Smooth muscle cell (in vitro differentiated cells): ENCODE measurements around the gene STIM1. TPM values are rescaled to one million over a fixed set of nuclear protein-coding genes. Genes with fewer than 3 reads are reported as not detected.

ENCODE experiments used
- DNase-seq: peaks from one replicate; lab custom pipeline; 2025; ENCODE audit not compliant: unreplicated experiment; lab: John Stamatoyannopoulos, UW
- H2AFZ ChIP-seq: fragments of 200-600 bp; sonication (generic); 2 replicates; pipeline ENCODE4 v1.6.0; 2016; ENCODE audit warnings: antibody characterized with exemption, low read depth, mild to moderate bottlenecking
- H3F3A ChIP-seq: fragments of 200-600 bp; sonication (generic); 2 replicates; pipeline ENCODE4 v1.6.0; 2017; ENCODE audit warnings: antibody characterized with exemption, low read depth
- H3K27ac ChIP-seq: fragments of 200-600 bp; sonication (generic); 2 replicates; pipeline ENCODE4 v1.5.1; 2016; ENCODE audit warnings: low read depth, mild to moderate bottlenecking
- H3K27me3 ChIP-seq: fragments of 200-600 bp; sonication (generic); 2 replicates; pipeline ENCODE4 v1.6.1; 2016; ENCODE audit warnings: low read depth, mild to moderate bottlenecking
- H3K36me3 ChIP-seq: fragments of 200-600 bp; sonication (generic); 2 replicates; pipeline ENCODE4 v1.5.1; 2016; ENCODE audit warnings: low read depth
- H3K4me1 ChIP-seq: fragments of 200-600 bp; sonication (generic); 2 replicates; pipeline ENCODE4 v1.5.1; 2016; ENCODE audit warnings: low read depth
- H3K4me2 ChIP-seq: fragments of 200-600 bp; sonication (generic); 2 replicates; pipeline ENCODE4 v1.6.0; 2016; ENCODE audit warnings: mild to moderate bottlenecking
- H3K4me3 ChIP-seq: fragments of 200-600 bp; sonication (generic); 2 replicates; pipeline ENCODE4 v1.5.1; 2016; ENCODE audit warnings: mild to moderate bottlenecking
- H3K79me2 ChIP-seq: fragments of 200-600 bp; sonication (generic); 2 replicates; pipeline ENCODE4 v1.6.0; 2016; ENCODE audit warnings: low read depth, mild to moderate bottlenecking
- H3K9ac ChIP-seq: fragments of 200-600 bp; sonication (generic); 2 replicates; pipeline ENCODE4 v1.6.0; 2016; ENCODE audit warnings: low read depth
- H3K9me3 ChIP-seq: fragments of 200-600 bp; sonication (generic); replicated peaks from 2 replicates; pipeline ENCODE4 v1.5.1; 2016; ENCODE audit warnings: low read depth
- H4K20me1 ChIP-seq: fragments of 200-600 bp; sonication (generic); 2 replicates; pipeline ENCODE4 v1.6.0; 2016; ENCODE audit warnings: low read depth
- CTCF ChIP-seq: fragments of 200-600 bp; sonication (generic); IDR thresholded peaks from 2 replicates; pipeline ENCODE4 v1.5.1; 2017; ENCODE audit warnings: borderline replicate concordance, mild to moderate bottlenecking, antibody characterized with exemption; ENCODE audit not compliant: insufficient read depth, poor library complexity, severe bottlenecking
- WGBS: methylation state at CpG from one replicate; pipeline ENCODE4 v1.1.7; 2016; ENCODE audit warnings: low lambda C conversion rate; 5-methylcytosine and 5-hydroxymethylcytosine counted together
- polyA plus RNA-seq: library from polyadenylated mRNA; unstranded; fragments of >200 nt; fragmentation: Nextera tagmentation; extraction: Ambion mirVana; gene quantifications from 2 replicates; pipeline ENCODE4 v1.2.1, GENCODE V29; 2016
- total RNA-seq: library from RNA; depleted of rRNA; stranded (reverse); fragments of >200 nt; gene quantifications from 2 replicates; pipeline ENCODE4 v1.2.3, GENCODE V29; 2014

STIM1 gene
- total and polyA plus RNA-seq, 2 experiments from 2014 or later, result 15.3 to 31.5 TPM

DNA sequence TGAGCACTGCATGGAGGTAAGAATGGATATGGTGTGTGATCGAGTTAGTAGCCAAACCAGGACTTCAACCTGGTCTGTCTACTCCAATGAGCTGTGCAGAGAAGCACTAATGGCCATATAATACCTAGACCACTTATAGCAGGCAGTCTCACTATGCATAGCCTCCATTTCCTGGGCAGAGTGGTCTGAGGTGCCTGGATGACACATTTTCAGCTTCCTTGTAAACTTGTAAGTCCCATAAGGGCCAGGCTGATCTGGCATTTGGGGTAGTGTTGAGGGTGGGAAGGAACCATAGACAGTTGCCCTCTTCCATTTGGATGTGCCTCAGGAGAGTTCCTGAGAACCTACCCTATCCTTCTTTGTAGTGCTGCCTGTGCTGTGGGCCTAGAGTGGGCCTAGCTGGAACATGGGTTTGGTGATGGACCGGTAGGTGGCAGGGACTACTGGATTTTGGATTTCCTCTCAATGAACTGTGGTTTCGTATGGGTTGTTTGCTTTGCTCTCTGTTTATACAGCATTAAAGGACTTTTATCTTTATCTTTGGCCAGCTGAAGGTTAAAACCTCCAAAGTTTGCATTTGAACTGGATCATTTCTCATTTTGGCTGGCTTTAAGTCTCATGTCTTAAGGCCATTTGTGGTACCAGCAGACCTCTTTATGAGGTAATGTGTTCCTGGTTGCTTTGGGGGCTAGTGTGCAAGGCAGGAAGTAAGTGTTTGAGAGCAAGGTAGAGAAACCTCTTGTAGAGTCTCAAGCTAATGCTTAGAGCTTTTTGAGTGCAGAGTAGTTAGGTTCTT is 86.9 kb downstream of the STIM1 start:
- no peak overlapping the region for H3K9ac ChIP-seq
- no peaks in the 10 kb centered on the region for H3K27me3 ChIP-seq
- no peaks in the 10 kb centered on the region for H3K36me3 ChIP-seq
- DNase-seq, result no peak
- 75% methylated on average over 3 of the region's 3 CpGs for WGBS
- H2AFZ ChIP-seq, result no peak overlapping the region
- H3K4me1 ChIP-seq, result peaks cover 13% of the 10 kb centered on the region
- TF ChIP-seq CTCF, result no peak
- no peaks in the 10 kb centered on the region for H3F3A ChIP-seq
- H4K20me1 ChIP-seq, result no peaks in the 10 kb centered on the region
- no peaks in the 10 kb centered on the region for H3K79me2 ChIP-seq
- H3K4me3 ChIP-seq, result no peak overlapping the region
- no peak overlapping the region for H3K4me2 ChIP-seq
- no peak overlapping the region for H3K27ac ChIP-seq
- no peaks in the 10 kb centered on the region for H3K9me3 ChIP-seq

GRCh38 chr11:3942956-3943497 is 87.6 kb downstream of the STIM1 start:
- H3K4me2 ChIP-seq, result no peak overlapping the region
- no peak overlapping the region for H3K27ac ChIP-seq
- no peak for DNase-seq
- no peaks in the 10 kb centered on the region for H3F3A ChIP-seq
- no peak overlapping the region for H2AFZ ChIP-seq
- no peaks in the 10 kb centered on the region for H4K20me1 ChIP-seq
- H3K4me1 ChIP-seq, result peaks cover 13% of the 10 kb centered on the region
- no peaks in the 10 kb centered on the region for H3K9me3 ChIP-seq
- H3K79me2 ChIP-seq, result no peaks in the 10 kb centered on the region
- H3K9ac ChIP-seq, result no peak overlapping the region
- TF ChIP-seq CTCF, result no peak
- H3K36me3 ChIP-seq, result no peaks in the 10 kb centered on the region
- WGBS, result 72% methylated on average over 1 of the region's 1 CpG
- no peak overlapping the region for H3K4me3 ChIP-seq
- H3K27me3 ChIP-seq, result no peaks in the 10 kb centered on the region

DNA sequence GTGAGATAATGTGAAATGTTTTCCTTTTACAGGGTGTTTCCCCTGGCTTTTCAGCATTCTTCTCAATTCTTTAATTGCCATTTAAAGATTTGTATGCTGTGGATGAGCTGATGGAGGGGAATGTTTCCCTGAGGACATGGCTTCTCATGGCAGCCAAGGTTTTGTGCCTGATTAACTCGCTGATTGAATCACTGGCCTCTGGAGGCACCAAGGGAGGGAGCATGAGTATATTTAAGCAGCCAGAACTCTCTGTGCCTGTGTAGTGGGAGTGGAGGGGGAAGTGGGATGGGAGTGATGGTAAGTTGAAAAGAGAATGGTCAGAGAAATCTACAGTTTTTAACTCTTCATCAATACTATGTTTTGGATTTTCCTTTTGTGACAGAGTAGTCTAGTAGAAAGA is 88.7 kb downstream of the STIM1 start:
- TF ChIP-seq CTCF, result no peak
- WGBS, result 64% methylated on average over 1 of the region's 1 CpG
- no peaks in the 10 kb centered on the region for H3K36me3 ChIP-seq
- H3K4me2 ChIP-seq, result no peak overlapping the region
- no peaks in the 10 kb centered on the region for H3F3A ChIP-seq
- H3K79me2 ChIP-seq, result no peaks in the 10 kb centered on the region
- no peak for DNase-seq
- H3K4me1 ChIP-seq, result peaks cover 7% of the 10 kb centered on the region
- H2AFZ ChIP-seq, result no peak overlapping the region
- H3K27me3 ChIP-seq, result no peaks in the 10 kb centered on the region
- H3K9me3 ChIP-seq, result no peaks in the 10 kb centered on the region
- H3K9ac ChIP-seq, result no peak overlapping the region
- H4K20me1 ChIP-seq, result no peaks in the 10 kb centered on the region
- no peak overlapping the region for H3K4me3 ChIP-seq
- no peak overlapping the region for H3K27ac ChIP-seq

- H3K27me3 ChIP-seq, result no peaks in the 10 kb centered on the region
- WGBS, result 89% methylated on average over 2 of the region's 2 CpGs
- H3K9ac ChIP-seq, result no peak overlapping the region
- no peaks in the 10 kb centered on the region for H3K36me3 ChIP-seq
- H3K9me3 ChIP-seq, result no peaks in the 10 kb centered on the region
- no peak for DNase-seq
- H2AFZ ChIP-seq, result no peak overlapping the region
- peaks cover under 1% of the 10 kb centered on the region for H4K20me1 ChIP-seq
- H3F3A ChIP-seq, result peaks cover 7% of the 10 kb centered on the region
- no peak overlapping the region for H3K4me3 ChIP-seq
- TF ChIP-seq CTCF, result no peak
- H3K4me2 ChIP-seq, result no peak overlapping the region
- H3K4me1 ChIP-seq, result peaks cover 7% of the 10 kb centered on the region
- no peak overlapping the region for H3K27ac ChIP-seq
- H3K79me2 ChIP-seq, result no peaks in the 10 kb centered on the region
Measured at GRCh38 chr11:3946455-3947017, 91.1 kb downstream of the STIM1 start.
